DND-41 (cell line): ENCODE measurements around the gene DZIP1.

Experiments used
- ATAC-seq: fragments of 200-7000 bp; cut with Tn5 transposase; 3 replicates; pipeline ENCODE4 v1.9.1; 2021; ENCODE audit warnings: low read depth; ENCODE audit not compliant: insufficient read depth
- DNase-seq: peaks from one replicate; pipeline ENCODE4 v3.0.0-alpha.2; 2020
- H2AFZ ChIP-seq: 2 replicates; pipeline ENCODE4 v1.6.0; 2012; ENCODE audit warnings: low read depth, low read length
- H3K27ac ChIP-seq: 2 replicates; pipeline ENCODE4 v1.5.1; 2012; ENCODE audit warnings: low read length, inconsistent platforms
- H3K27me3 ChIP-seq: fragments of 200-600 bp; sonication (generic); 2 replicates; pipeline ENCODE4 v1.6.0; 2012; ENCODE audit warnings: low read length, mild to moderate bottlenecking, inconsistent platforms; ENCODE audit not compliant: insufficient read depth, poor library complexity
- H3K36me3 ChIP-seq: 2 replicates; pipeline ENCODE4 v1.5.1; 2012; ENCODE audit warnings: low read length, inconsistent platforms; ENCODE audit not compliant: insufficient read depth
- H3K4me1 ChIP-seq: 2 replicates; pipeline ENCODE4 v1.5.1; 2012; ENCODE audit warnings: mild to moderate bottlenecking, low read length; ENCODE audit not compliant: insufficient read depth
- H3K4me2 ChIP-seq: 2 replicates; pipeline ENCODE4 v1.6.0; 2012; ENCODE audit warnings: mild to moderate bottlenecking, moderate library complexity, low read length, inconsistent platforms; ENCODE audit not compliant: insufficient read depth
- H3K4me3 ChIP-seq, 2 experiments: fragments of 200-600 bp in 1 of 2; shearing (Covaris generic) in 1 of 2; 2 replicates each; pipeline ENCODE4 v1.5.1; 2012 to 2016; ENCODE audit warnings: inconsistent platforms in 2 of 2, low read length in 2 of 2, mild to moderate bottlenecking in 2 of 2, low read depth in 1 of 2, moderate library complexity in 1 of 2
- H3K79me2 ChIP-seq: 2 replicates; pipeline ENCODE4 v1.6.0; 2012; ENCODE audit warnings: low read length, inconsistent platforms; ENCODE audit not compliant: insufficient read depth
- H3K9ac ChIP-seq: 2 replicates; pipeline ENCODE4 v1.6.0; 2012; ENCODE audit warnings: low read depth, mild to moderate bottlenecking, inconsistent platforms, low read length, moderate library complexity
- H3K9me3 ChIP-seq: 2 replicates; pipeline ENCODE4 v1.5.1; 2012; ENCODE audit warnings: low read length, moderate library complexity, mild to moderate bottlenecking, inconsistent platforms; ENCODE audit not compliant: insufficient read depth, severe bottlenecking
- H4K20me1 ChIP-seq: 2 replicates; pipeline ENCODE4 v1.6.0; 2012; ENCODE audit warnings: low read length; ENCODE audit not compliant: insufficient read depth
- CTCF ChIP-seq: IDR thresholded peaks from 2 replicates; pipeline ENCODE4 v1.5.1; 2012; ENCODE audit warnings: borderline replicate concordance, low read length, moderate library complexity, mild to moderate bottlenecking; ENCODE audit not compliant: poor library complexity, severe bottlenecking; ENCODE audit errors: extremely low read depth
- EZH2 ChIP-seq: IDR thresholded peaks from 3 replicates; pipeline ENCODE4 v1.6.1; 2012; ENCODE audit warnings: borderline replicate concordance, low read depth, mild to moderate bottlenecking, moderate library complexity, low read length, inconsistent platforms; ENCODE audit not compliant: severe bottlenecking

DZIP1 gene

GRCh38 chr13:95614641-95615245 lies 29.8 kb downstream of the DZIP1 start:
- Histone ChIP-seq H3K36me3 (no peaks in the 10 kb centered on the region), H3K4me3 (no peak overlapping the region), H4K20me1 (no peaks in the 10 kb centered on the region), H2AFZ (no peak overlapping the region), H3K27ac (no peak overlapping the region), H3K4me2 (no peak overlapping the region), H3K9ac (no peak overlapping the region), H3K79me2 (no peaks in the 10 kb centered on the region), H3K4me1 (no peaks in the 10 kb centered on the region), H3K27me3 (no peaks in the 10 kb centered on the region), H3K9me3 (no peaks in the 10 kb centered on the region)
- TF ChIP-seq CTCF (no peak), EZH2 (no peak)
- no peak for DNase-seq
- no peak for ATAC-seq

GRCh38 chr13:95608640-95609323 lies 35.7 kb downstream of the DZIP1 start:
- Histone ChIP-seq H2AFZ (no peak overlapping the region), H4K20me1 (no peaks in the 10 kb centered on the region), H3K9me3 (no peaks in the 10 kb centered on the region), H3K27ac (no peak overlapping the region), H3K27me3 (no peaks in the 10 kb centered on the region), H3K36me3 (no peaks in the 10 kb centered on the region), H3K4me3 (no peak overlapping the region), H3K79me2 (no peaks in the 10 kb centered on the region), H3K4me1 (no peaks in the 10 kb centered on the region), H3K4me2 (no peak overlapping the region), H3K9ac (no peak overlapping the region)
- ATAC-seq (no peak), DNase-seq (no peak)
- TF ChIP-seq EZH2 (no peak), CTCF (no peak)

- no peak overlapping the region for H3K4me3 ChIP-seq
- no peaks in the 10 kb centered on the region for H3K36me3 ChIP-seq
- TF ChIP-seq EZH2 (no peak), CTCF (no peak)
- no peak for ATAC-seq
- no peak overlapping the region for H3K4me2 ChIP-seq
- no peaks in the 10 kb centered on the region for H3K79me2 ChIP-seq
- H3K9me3 ChIP-seq = no peaks in the 10 kb centered on the region
- no peak overlapping the region for H3K27ac ChIP-seq
- no peaks in the 10 kb centered on the region for H3K27me3 ChIP-seq
- no peaks in the 10 kb centered on the region for H3K4me1 ChIP-seq
- H3K9ac ChIP-seq = no peak overlapping the region
- H4K20me1 ChIP-seq = no peaks in the 10 kb centered on the region
- DNase-seq = no peak
- H2AFZ ChIP-seq = no peak overlapping the region
These were observed 37.1 kb downstream of the DZIP1 start for GRCh38 chr13:95607366-95607765.
